ENCODE data around the gene RPL4. TPM values are rescaled to one million over a fixed set of nuclear protein-coding genes. Genes with fewer than 3 reads are reported as not detected.
"Not testable (repeated sequence)": the region's sequence is repeated elsewhere in the genome, so short reads cannot be mapped to it uniquely, and the experiment has no call there.

The RPL4 gene
- polyA plus RNA-seq, 4 donors, result 708 to 2,664 (median 2,021) TPM

- no peaks in the 10 kb centered on the region for H3K4me1 ChIP-seq (ENCODE audit: control insufficient read depth in 3 of 3, insufficient read depth in 2 of 3, low read depth in 1 of 3, low read length in 2 of 3)
- H3K27me3 ChIP-seq (ENCODE audit: control insufficient read depth in 3 of 3, insufficient read depth in 3 of 3, low read length in 3 of 3), result no peaks in the 10 kb centered on the region
- peaks cover 0 to 3% (median 0%) of the 10 kb centered on the region in 3 donors for H3K36me3 ChIP-seq (ENCODE audit: control insufficient read depth in 3 of 3, insufficient read depth in 2 of 3, low read depth in 1 of 3, low read length in 3 of 3)
- DNase-seq, result peak; percentile 26 to 29
- WGBS, 3 donors, result 75 to 90% (median 84%) methylated on average over 2 of the region's 2 CpGs
- peaks cover 0 to 10% of the 10 kb centered on the region in 2 donors for H3K9me3 ChIP-seq (ENCODE audit: control insufficient read depth in 2 of 2, insufficient read depth in 1 of 2, low read depth in 1 of 2, low read length in 1 of 2)
- H3K27ac ChIP-seq (ENCODE audit: low read depth in 1 of 3, low read length in 2 of 3), result no peak overlapping the region
- no peak overlapping the region for H3K4me3 ChIP-seq (ENCODE audit: low read depth in 1 of 3, low read length in 3 of 3)
- FAIRE-seq, result no peak
These were observed 42.7 kb downstream of the RPL4 start for GRCh38 chr15:66461917-66462316.

- H3K4me1 ChIP-seq (ENCODE audit: control insufficient read depth in 3 of 3, insufficient read depth in 2 of 3, low read depth in 1 of 3, low read length in 2 of 3); FAIRE-seq; H3K4me3 ChIP-seq (ENCODE audit: low read depth in 1 of 3, low read length in 3 of 3); H3K36me3 ChIP-seq (ENCODE audit: control insufficient read depth in 3 of 3, insufficient read depth in 2 of 3, low read depth in 1 of 3, low read length in 3 of 3); DNase-seq; H3K27ac ChIP-seq (ENCODE audit: low read depth in 1 of 3, low read length in 2 of 3); H3K27me3 ChIP-seq (ENCODE audit: control insufficient read depth in 3 of 3, insufficient read depth in 3 of 3, low read length in 3 of 3); H3K9me3 ChIP-seq (ENCODE audit: control insufficient read depth in 2 of 2, insufficient read depth in 1 of 2, low read depth in 1 of 2, low read length in 1 of 2): not testable (repeated sequence)
- 94 to 97% (median 96%) methylated on average over 6 of the region's 6 CpGs for WGBS, 3 donors
These were observed 43.4 kb downstream of the RPL4 start for GRCh38 chr15:66461294-66461693.

- no peak overlapping the region for H3K27ac ChIP-seq (ENCODE audit: low read depth in 1 of 3, low read length in 2 of 3)
- DNase-seq (no peak), FAIRE-seq (no peak)
- WGBS, 3 donors, result 83 to 95% (median 84%) methylated on average over 3 of the region's 3 CpGs
- no peak overlapping the region for H3K4me3 ChIP-seq (ENCODE audit: low read depth in 1 of 3, low read length in 3 of 3)
- no peaks in the 10 kb centered on the region for H3K27me3 ChIP-seq (ENCODE audit: control insufficient read depth in 3 of 3, insufficient read depth in 3 of 3, low read length in 3 of 3)
- no peaks in the 10 kb centered on the region for H3K4me1 ChIP-seq (ENCODE audit: control insufficient read depth in 3 of 3, insufficient read depth in 2 of 3, low read depth in 1 of 3, low read length in 2 of 3)
- peaks cover 0 to 5% of the 10 kb centered on the region in 2 donors for H3K9me3 ChIP-seq (ENCODE audit: control insufficient read depth in 2 of 2, insufficient read depth in 1 of 2, low read depth in 1 of 2, low read length in 1 of 2)
- peaks cover 0 to 3% (median under 1%) of the 10 kb centered on the region in 3 donors for H3K36me3 ChIP-seq (ENCODE audit: control insufficient read depth in 3 of 3, insufficient read depth in 2 of 3, low read depth in 1 of 3, low read length in 3 of 3)
These were observed 44.6 kb downstream of the RPL4 start for GRCh38 chr15:66459818-66460615.

GRCh38 chr15:66456211-66456610, 48.4 kb downstream of the RPL4 start:
- no peaks in the 10 kb centered on the region for H3K4me1 ChIP-seq (ENCODE audit: control insufficient read depth in 3 of 3, insufficient read depth in 2 of 3, low read depth in 1 of 3, low read length in 2 of 3)

GRCh38 chr15:66454143-66454542, 50.5 kb downstream of the RPL4 start:
- Histone ChIP-seq H3K27ac (ENCODE audit: low read depth in 1 of 3, low read length in 2 of 3) (no peak overlapping the region), H3K4me1 (ENCODE audit: control insufficient read depth in 3 of 3, insufficient read depth in 2 of 3, low read depth in 1 of 3, low read length in 2 of 3) (no peaks in the 10 kb centered on the region), H3K36me3 (ENCODE audit: control insufficient read depth in 3 of 3, insufficient read depth in 2 of 3, low read depth in 1 of 3, low read length in 3 of 3) (peaks cover 0 to 9% (median 2%) of the 10 kb centered on the region in 3 donors), H3K9me3 (ENCODE audit: control insufficient read depth in 2 of 2, insufficient read depth in 1 of 2, low read depth in 1 of 2, low read length in 1 of 2) (no peaks in the 10 kb centered on the region), H3K27me3 (ENCODE audit: control insufficient read depth in 3 of 3, insufficient read depth in 3 of 3, low read length in 3 of 3) (no peaks in the 10 kb centered on the region), H3K4me3 (ENCODE audit: low read depth in 1 of 3, low read length in 3 of 3) (no peak overlapping the region)
- WGBS, 3 donors, result 76 to 88% (median 86%) methylated on average over 2 of the region's 2 CpGs
- no peak for DNase-seq
- FAIRE-seq, result no peak

More at GRCh38 chr15:66456211-66456610, 48.4 kb downstream of the RPL4 start:
- Histone ChIP-seq H3K27me3 (ENCODE audit: control insufficient read depth in 3 of 3, insufficient read depth in 3 of 3, low read length in 3 of 3) (no peaks in the 10 kb centered on the region), H3K9me3 (ENCODE audit: control insufficient read depth in 2 of 2, insufficient read depth in 1 of 2, low read depth in 1 of 2, low read length in 1 of 2) (no peaks in the 10 kb centered on the region), H3K36me3 (ENCODE audit: control insufficient read depth in 3 of 3, insufficient read depth in 2 of 3, low read depth in 1 of 3, low read length in 3 of 3) (peaks cover 0 to 9% (median 2%) of the 10 kb centered on the region in 3 donors), H3K27ac (ENCODE audit: low read depth in 1 of 3, low read length in 2 of 3) (no peak overlapping the region), H3K4me3 (ENCODE audit: low read depth in 1 of 3, low read length in 3 of 3) (no peak overlapping the region)
- no peak for DNase-seq
- FAIRE-seq, result no peak
- WGBS, 3 donors, result 59 to 75% (median 74%) methylated on average over 3 of the region's 3 CpGs

- no peaks in the 10 kb centered on the region for H3K27me3 ChIP-seq (ENCODE audit: control insufficient read depth in 3 of 3, insufficient read depth in 3 of 3, low read length in 3 of 3)
- no peak overlapping the region for H3K4me3 ChIP-seq (ENCODE audit: low read depth in 1 of 3, low read length in 3 of 3)
- DNase-seq, result no peak
- no peaks in the 10 kb centered on the region for H3K9me3 ChIP-seq (ENCODE audit: control insufficient read depth in 2 of 2, insufficient read depth in 1 of 2, low read depth in 1 of 2, low read length in 1 of 2)
- peaks cover 0 to 6% (median 2%) of the 10 kb centered on the region in 3 donors for H3K36me3 ChIP-seq (ENCODE audit: control insufficient read depth in 3 of 3, insufficient read depth in 2 of 3, low read depth in 1 of 3, low read length in 3 of 3)
- no peak overlapping the region for H3K27ac ChIP-seq (ENCODE audit: low read depth in 1 of 3, low read length in 2 of 3)
- FAIRE-seq, result no peak
- H3K4me1 ChIP-seq (ENCODE audit: control insufficient read depth in 3 of 3, insufficient read depth in 2 of 3, low read depth in 1 of 3, low read length in 2 of 3), result no peaks in the 10 kb centered on the region
- WGBS, 3 donors, result 87 to 90% (median 90%) methylated on average over 1 of the region's 1 CpG
These were observed 51.6 kb downstream of the RPL4 start for GRCh38 chr15:66452971-66453580.

- WGBS, 3 donors, result 88 to 98% (median 90%) methylated on average over 4 of the region's 4 CpGs
- H3K36me3 ChIP-seq (ENCODE audit: control insufficient read depth in 3 of 3, insufficient read depth in 2 of 3, low read depth in 1 of 3, low read length in 3 of 3), result peaks cover 0 to 6% (median 2%) of the 10 kb centered on the region in 3 donors
- no peak overlapping the region for H3K27ac ChIP-seq (ENCODE audit: low read depth in 1 of 3, low read length in 2 of 3)
- H3K4me1 ChIP-seq (ENCODE audit: control insufficient read depth in 3 of 3, insufficient read depth in 2 of 3, low read depth in 1 of 3, low read length in 2 of 3), result no peaks in the 10 kb centered on the region
- no peak for DNase-seq
- no peak for FAIRE-seq
- H3K27me3 ChIP-seq (ENCODE audit: control insufficient read depth in 3 of 3, insufficient read depth in 3 of 3, low read length in 3 of 3), result no peaks in the 10 kb centered on the region
- H3K4me3 ChIP-seq (ENCODE audit: low read depth in 1 of 3, low read length in 3 of 3), result no peak overlapping the region
- H3K9me3 ChIP-seq (ENCODE audit: control insufficient read depth in 2 of 2, insufficient read depth in 1 of 2, low read depth in 1 of 2, low read length in 1 of 2), result no peaks in the 10 kb centered on the region
These were observed 52.2 kb downstream of the RPL4 start for GRCh38 chr15:66452420-66452819.
